ENCODE results near the gene PIK3CD.
"Not testable (repeated sequence)": the region's sequence is repeated elsewhere in the genome, so short reads cannot be mapped to it uniquely, and the experiment has no call there.

PIK3CD gene

GRCh38 chr1:9744106-9744799, 92.7 kb downstream of the PIK3CD start:
- no peak for DNase-seq

- DNase-seq, result no peak
Measured at GRCh38 chr1:9746211-9746610, 94.7 kb downstream of the PIK3CD start.

- DNase-seq, result no peak
Measured at GRCh38 chr1:9746651-9747050, 95.1 kb downstream of the PIK3CD start.

GRCh38 chr1:9748391-9748790, 96.9 kb downstream of the PIK3CD start:
- not testable (repeated sequence) for DNase-seq

- DNase-seq, result no peak
Measured at GRCh38 chr1:9749361-9749760, 97.8 kb downstream of the PIK3CD start.

GRCh38 chr1:9751971-9752370, 100.4 kb downstream of the PIK3CD start:
- no peak for DNase-seq

GRCh38 chr1:9753121-9753531, 101.6 kb downstream of the PIK3CD start:
- DNase-seq, result no peak

- no peak for DNase-seq
Measured at GRCh38 chr1:9755441-9755995, 104.0 kb downstream of the PIK3CD start.

GRCh38 chr1:9758559-9759121, 107.1 kb downstream of the PIK3CD start:
- DNase-seq, result no peak

- DNase-seq, result no peak
Measured at GRCh38 chr1:9759939-9760338, 108.4 kb downstream of the PIK3CD start.

GRCh38 chr1:9760824-9761223, 109.3 kb downstream of the PIK3CD start:
- no peak for DNase-seq

- DNase-seq, result no peak
Measured at GRCh38 chr1:9761855-9762254, 110.3 kb downstream of the PIK3CD start.

- not testable (repeated sequence) for DNase-seq
Measured at GRCh38 chr1:9762446-9762845, 110.9 kb downstream of the PIK3CD start.

- DNase-seq, result no peak
Measured at GRCh38 chr1:9763914-9764313, 112.4 kb downstream of the PIK3CD start.

- no peak for DNase-seq
Measured at GRCh38 chr1:9764550-9764949, 113.0 kb downstream of the PIK3CD start.

- DNase-seq, result no peak
Measured at GRCh38 chr1:9766759-9767442, 115.4 kb downstream of the PIK3CD start.

GRCh38 chr1:9767964-9768668, 116.6 kb downstream of the PIK3CD start:
- no peak for DNase-seq

GRCh38 chr1:9768983-9769382, 117.5 kb downstream of the PIK3CD start:
- no peak for DNase-seq

GRCh38 chr1:9770298-9770697, 118.8 kb downstream of the PIK3CD start:
- no peak for DNase-seq

GRCh38 chr1:9774712-9775679, 123.5 kb downstream of the PIK3CD start:
- DNase-seq, result no peak

- DNase-seq, result no peak
Measured at GRCh38 chr1:9776685-9777084, 125.2 kb downstream of the PIK3CD start.

All from NCI-H1105 treated with DMSO at 0.1 percent for 48 hours (cell line).